Mucosa of stomach (tissue), 1 donor: ENCODE data around the gene CTNNB1.

Experiments
- H3K27me3 ChIP-seq: one replicate; pipeline ENCODE4 v1.7.0; 2013; ENCODE audit warnings: mild to moderate bottlenecking, low read length; ENCODE audit not compliant: control insufficient read depth, insufficient read depth
- H3K36me3 ChIP-seq: one replicate; pipeline ENCODE4 v1.7.0; 2013; ENCODE audit warnings: low read length; ENCODE audit not compliant: control insufficient read depth, insufficient read depth
- H3K4me1 ChIP-seq: one replicate; pipeline ENCODE4 v1.7.0; 2013; ENCODE audit warnings: mild to moderate bottlenecking, low read length; ENCODE audit not compliant: control insufficient read depth, insufficient read depth
- H3K4me3 ChIP-seq: one replicate; pipeline ENCODE4 v1.7.0; 2013; ENCODE audit warnings: low read length
- H3K9ac ChIP-seq: one replicate; pipeline ENCODE4 v1.7.0; 2013; ENCODE audit warnings: mild to moderate bottlenecking, low read length, moderate library complexity
- H3K9me3 ChIP-seq: one replicate; pipeline ENCODE4 v1.7.0; 2013; ENCODE audit warnings: mild to moderate bottlenecking, low read length, moderate library complexity; ENCODE audit not compliant: control insufficient read depth
- donor health status: Pancreatic carcinoma.

The CTNNB1 gene

GRCh38 chr3:41175365-41175764 lies 23.9 kb upstream of the CTNNB1 start:
- Histone ChIP-seq H3K9ac (no peak overlapping the region), H3K27me3 (no peaks in the 10 kb centered on the region), H3K9me3 (no peaks in the 10 kb centered on the region), H3K4me1 (no peaks in the 10 kb centered on the region), H3K36me3 (no peaks in the 10 kb centered on the region), H3K4me3 (no peak overlapping the region)

- H3K9ac ChIP-seq: no peak overlapping the region
- H3K9me3 ChIP-seq: no peaks in the 10 kb centered on the region
- H3K27me3 ChIP-seq: no peaks in the 10 kb centered on the region
- H3K36me3 ChIP-seq: no peaks in the 10 kb centered on the region
- H3K4me3 ChIP-seq: no peak overlapping the region
- H3K4me1 ChIP-seq: no peaks in the 10 kb centered on the region
Observed at GRCh38 chr3:41176596-41176995, 22.7 kb upstream of the CTNNB1 start.

GRCh38 chr3:41178576-41178975 lies 20.7 kb upstream of the CTNNB1 start:
- H3K27me3 ChIP-seq: no peaks in the 10 kb centered on the region
- H3K4me1 ChIP-seq: no peaks in the 10 kb centered on the region
- H3K4me3 ChIP-seq: no peak overlapping the region
- H3K36me3 ChIP-seq: no peaks in the 10 kb centered on the region
- no peaks in the 10 kb centered on the region for H3K9me3 ChIP-seq
- H3K9ac ChIP-seq: no peak overlapping the region

DNA sequence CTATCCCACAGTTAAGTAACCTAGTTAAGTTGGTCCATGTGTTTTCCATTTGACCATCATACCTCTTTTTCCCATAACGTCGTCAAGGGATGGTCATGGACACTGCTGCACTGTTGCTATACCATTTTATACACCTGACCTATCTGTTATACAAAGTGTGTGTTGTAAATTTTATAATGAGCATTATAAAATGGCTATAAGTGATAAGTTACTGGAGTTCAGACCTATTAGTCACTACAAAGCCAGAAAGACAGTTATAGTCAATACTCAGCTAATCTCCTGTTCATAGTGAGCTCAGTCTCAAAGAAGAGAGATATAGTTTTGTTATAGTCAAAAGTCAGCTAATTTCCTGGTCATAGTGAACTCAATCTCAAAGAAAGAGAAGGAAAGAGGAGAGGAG lies 18.9 kb upstream of the CTNNB1 start:
- Histone ChIP-seq H3K9ac (no peak overlapping the region), H3K4me3 (no peak overlapping the region), H3K27me3 (no peaks in the 10 kb centered on the region), H3K9me3 (no peaks in the 10 kb centered on the region), H3K4me1 (no peaks in the 10 kb centered on the region), H3K36me3 (no peaks in the 10 kb centered on the region)

DNA sequence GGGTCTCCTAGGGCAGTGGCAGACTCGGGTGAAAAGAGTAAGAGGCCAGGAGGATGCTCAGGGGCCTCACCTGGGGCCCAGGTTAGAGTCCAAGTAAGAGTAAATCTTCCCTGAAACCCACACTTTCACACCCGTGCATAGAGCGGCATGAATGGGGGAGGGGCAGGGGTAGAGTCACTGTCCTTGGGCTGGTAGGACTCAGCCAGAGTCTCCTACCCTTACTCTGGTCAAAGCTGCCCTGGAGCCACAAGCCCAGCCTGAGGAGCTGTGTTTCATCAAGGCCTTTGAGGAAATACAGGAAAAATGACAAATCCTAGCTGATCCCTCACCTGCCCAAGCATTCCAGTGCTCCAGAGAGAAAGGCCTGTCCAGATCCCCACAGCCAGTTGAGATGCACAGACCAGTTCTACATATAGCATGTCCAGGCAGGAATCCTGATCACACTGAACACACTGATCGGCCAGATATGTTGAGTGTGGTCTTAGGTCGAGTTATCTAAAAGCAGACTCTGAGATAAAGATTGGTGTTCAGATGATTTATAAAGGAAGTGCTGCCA lies 16.7 kb upstream of the CTNNB1 start:
- Histone ChIP-seq H3K36me3 (no peaks in the 10 kb centered on the region), H3K27me3 (no peaks in the 10 kb centered on the region), H3K4me3 (no peak overlapping the region), H3K9ac (no peak overlapping the region), H3K9me3 (no peaks in the 10 kb centered on the region), H3K4me1 (no peaks in the 10 kb centered on the region)

DNA sequence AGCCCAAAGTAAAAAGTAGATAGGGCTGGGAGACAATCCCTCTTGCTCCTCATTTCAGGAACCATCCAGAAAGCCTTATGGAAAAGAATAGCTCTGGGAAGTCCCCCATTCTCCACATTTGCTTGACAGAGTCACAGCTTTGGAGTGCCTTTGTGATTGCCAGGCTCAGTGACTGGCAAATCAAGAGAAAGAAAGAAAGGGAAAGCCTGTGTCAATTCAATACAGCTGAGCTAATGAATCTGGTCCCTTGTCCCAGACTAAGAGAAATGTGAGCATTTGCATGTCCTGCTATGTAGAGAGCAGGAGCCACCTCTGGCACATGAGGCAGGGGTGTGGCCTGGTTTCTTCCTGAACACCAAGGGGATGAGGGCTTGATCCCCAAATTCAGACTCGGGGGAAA lies 14.9 kb upstream of the CTNNB1 start:
- no peaks in the 10 kb centered on the region for H3K9me3 ChIP-seq
- H3K36me3 ChIP-seq: no peaks in the 10 kb centered on the region
- H3K4me1 ChIP-seq: no peaks in the 10 kb centered on the region
- H3K4me3 ChIP-seq: no peak overlapping the region
- no peaks in the 10 kb centered on the region for H3K27me3 ChIP-seq
- H3K9ac ChIP-seq: no peak overlapping the region

DNA sequence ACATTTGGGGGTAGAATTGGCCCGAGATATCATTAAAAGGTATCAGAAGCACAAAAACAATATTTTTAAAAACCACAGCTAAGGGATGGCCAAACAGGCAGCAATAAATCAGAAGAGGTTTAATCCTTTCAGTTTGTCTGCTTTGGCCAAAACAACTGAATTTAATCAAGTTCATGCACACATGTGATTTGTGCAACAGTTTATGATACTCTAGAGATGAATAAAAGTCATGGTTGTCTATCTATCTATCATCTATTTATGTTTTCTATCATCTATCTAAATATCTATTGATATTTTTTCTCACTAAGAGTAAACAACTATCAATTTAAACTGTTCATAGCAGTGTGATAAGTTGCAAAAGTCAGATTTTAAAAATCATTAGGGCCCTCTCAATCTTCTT lies 13.0 kb upstream of the CTNNB1 start:
- no peaks in the 10 kb centered on the region for H3K4me1 ChIP-seq
- H3K36me3 ChIP-seq: no peaks in the 10 kb centered on the region
- no peak overlapping the region for H3K9ac ChIP-seq
- no peaks in the 10 kb centered on the region for H3K27me3 ChIP-seq
- no peak overlapping the region for H3K4me3 ChIP-seq
- H3K9me3 ChIP-seq: no peaks in the 10 kb centered on the region

DNA sequence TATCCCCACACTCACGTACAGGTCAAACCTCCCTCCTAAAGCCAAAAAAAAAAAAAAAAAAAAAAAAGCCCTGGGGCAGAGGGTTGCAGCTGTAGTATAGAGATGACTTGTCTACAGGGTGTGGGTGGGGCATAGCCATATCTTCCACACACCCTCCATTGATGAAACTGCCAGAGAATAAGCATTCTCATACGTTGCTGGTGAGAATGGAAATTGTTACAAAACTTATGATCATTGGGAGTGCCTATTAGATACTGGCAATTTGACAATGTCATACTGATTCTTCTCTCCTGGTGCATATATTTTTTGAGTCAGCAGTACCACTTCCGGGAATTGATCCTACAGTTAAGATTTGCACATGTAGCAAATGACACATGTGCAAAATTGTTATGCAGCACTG lies 11.0 kb upstream of the CTNNB1 start:
- Histone ChIP-seq H3K4me1 (no peaks in the 10 kb centered on the region), H3K9ac (no peak overlapping the region), H3K9me3 (no peaks in the 10 kb centered on the region), H3K4me3 (no peak overlapping the region), H3K27me3 (no peaks in the 10 kb centered on the region), H3K36me3 (no peaks in the 10 kb centered on the region)

GRCh38 chr3:41190509-41191284 lies 8.6 kb upstream of the CTNNB1 start:
- Histone ChIP-seq H3K4me3 (no peak overlapping the region), H3K9ac (no peak overlapping the region), H3K9me3 (no peaks in the 10 kb centered on the region), H3K27me3 (no peaks in the 10 kb centered on the region), H3K36me3 (no peaks in the 10 kb centered on the region), H3K4me1 (no peaks in the 10 kb centered on the region)

DNA sequence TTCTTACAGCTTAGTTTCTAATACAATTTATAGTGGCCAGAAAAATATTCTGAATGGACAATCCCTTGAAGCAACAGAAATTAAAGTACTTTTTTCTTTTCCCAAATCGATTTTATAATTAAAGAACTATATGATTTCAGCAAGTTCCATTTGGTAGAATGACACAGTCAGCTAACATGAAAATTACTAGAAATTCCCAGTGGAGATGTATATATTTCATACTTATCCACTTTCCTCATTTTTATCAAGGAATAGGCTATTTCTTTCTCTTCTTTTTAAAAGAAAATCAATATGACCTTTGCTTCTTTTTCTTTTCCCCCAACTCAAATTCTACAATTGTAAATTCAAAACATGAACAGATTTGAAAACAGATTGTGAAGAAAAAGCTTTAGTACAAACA lies 6.4 kb upstream of the CTNNB1 start:
- no peaks in the 10 kb centered on the region for H3K36me3 ChIP-seq
- H3K9ac ChIP-seq: no peak overlapping the region
- H3K27me3 ChIP-seq: no peaks in the 10 kb centered on the region
- H3K9me3 ChIP-seq: no peaks in the 10 kb centered on the region
- H3K4me1 ChIP-seq: no peaks in the 10 kb centered on the region
- H3K4me3 ChIP-seq: no peak overlapping the region

GRCh38 chr3:41193794-41194539 lies 5.3 kb upstream of the CTNNB1 start:
- Histone ChIP-seq H3K9ac (no peak overlapping the region), H3K27me3 (no peaks in the 10 kb centered on the region), H3K9me3 (no peaks in the 10 kb centered on the region), H3K36me3 (no peaks in the 10 kb centered on the region), H3K4me3 (no peak overlapping the region), H3K4me1 (peaks cover 3% of the 10 kb centered on the region)

- Histone ChIP-seq H3K4me3 (no peak overlapping the region), H3K9me3 (no peaks in the 10 kb centered on the region), H3K9ac (no peak overlapping the region), H3K4me1 (peaks cover 3% of the 10 kb centered on the region), H3K36me3 (no peaks in the 10 kb centered on the region), H3K27me3 (no peaks in the 10 kb centered on the region)
Observed at GRCh38 chr3:41194701-41195100, 4.6 kb upstream of the CTNNB1 start.
